OCI-LY3 (cell line): Measurements from ENCODE around the gene NUP210L.
A peak's percentile ranks its signal among the peaks of the same experiment; 100 is the strongest.

Experiments used
- H2AFZ ChIP-seq: fragments of 200-600, 300-600 bp; shearing (Covaris generic); 2 replicates; pipeline ENCODE4 v1.6.0; 2014; ENCODE audit warnings: antibody characterized with exemption, low read depth, low read length
- H3K27ac ChIP-seq: fragments of 200-600, 300-600 bp; sonication (generic); 2 replicates; pipeline ENCODE4 v1.5.1; 2014; ENCODE audit warnings: mild to moderate bottlenecking, low read length, moderate library complexity, mixed read lengths
- H3K27me3 ChIP-seq: fragments of 200-600, 300-600 bp; sonication (generic); 2 replicates; pipeline ENCODE4 v1.6.1; 2014; ENCODE audit warnings: low read depth, low read length, mixed read lengths
- H3K36me3 ChIP-seq: fragments of 200-600, 300-600 bp; sonication (generic); replicated peaks from 2 replicates; pipeline ENCODE3; 2014; ENCODE audit warnings: low read depth, low read length, mixed read lengths
- H3K4me1 ChIP-seq: fragments of 300-600, 200-600 bp; sonication (generic); 2 replicates; pipeline ENCODE4 v1.6.1; 2014; ENCODE audit warnings: low read length, mixed read lengths
- H3K4me2 ChIP-seq: fragments of 200-600, 300-600 bp; sonication (generic); 2 replicates; pipeline ENCODE4 v1.6.1; 2014; ENCODE audit warnings: low read length, mixed read lengths
- H3K4me3 ChIP-seq: fragments of 300-600, 200-600 bp; sonication (generic); 2 replicates; pipeline ENCODE4 v1.5.1; 2014; ENCODE audit warnings: antibody characterized with exemption, mild to moderate bottlenecking, low read length, moderate library complexity
- H3K79me2 ChIP-seq: fragments of 300-600, 200-600 bp; shearing (Covaris generic); 2 replicates; pipeline ENCODE4 v1.6.1; 2014; ENCODE audit warnings: mild to moderate bottlenecking, low read length, mixed read lengths
- H3K9ac ChIP-seq: fragments of 300-600, 200-600 bp; shearing (Covaris generic); 2 replicates; pipeline ENCODE4 v1.6.0; 2014; ENCODE audit warnings: mild to moderate bottlenecking, low read length, moderate library complexity
- H3K9me3 ChIP-seq: fragments of 200-600, 300-600 bp; shearing (Covaris generic); 2 replicates; pipeline ENCODE4 v1.6.1; 2014; ENCODE audit warnings: low read length, mixed read lengths; ENCODE audit not compliant: insufficient read depth
- H4K20me1 ChIP-seq: fragments of 200-600, 300-600 bp; sonication (generic); 2 replicates; pipeline ENCODE4 v1.6.1; 2016; ENCODE audit warnings: low read length, mixed read lengths; ENCODE audit not compliant: insufficient read depth
- EZH2phosphoT487 ChIP-seq: fragments of 200-600 bp; shearing (Covaris generic); IDR thresholded peaks from 2 replicates; pipeline ENCODE4 v1.6.1; 2018; ENCODE audit warnings: antibody characterized with exemption, mixed run types, low read depth
- TF ChIP-seq, protein P1 (sequence below): fragments of 200-600, 300-600 bp; sonication (generic); IDR thresholded peaks from 2 replicates; pipeline ENCODE4 v1.5.1; 2014; ENCODE audit warnings: antibody characterized with exemption, low read length, low read depth

The NUP210L gene

DNA sequence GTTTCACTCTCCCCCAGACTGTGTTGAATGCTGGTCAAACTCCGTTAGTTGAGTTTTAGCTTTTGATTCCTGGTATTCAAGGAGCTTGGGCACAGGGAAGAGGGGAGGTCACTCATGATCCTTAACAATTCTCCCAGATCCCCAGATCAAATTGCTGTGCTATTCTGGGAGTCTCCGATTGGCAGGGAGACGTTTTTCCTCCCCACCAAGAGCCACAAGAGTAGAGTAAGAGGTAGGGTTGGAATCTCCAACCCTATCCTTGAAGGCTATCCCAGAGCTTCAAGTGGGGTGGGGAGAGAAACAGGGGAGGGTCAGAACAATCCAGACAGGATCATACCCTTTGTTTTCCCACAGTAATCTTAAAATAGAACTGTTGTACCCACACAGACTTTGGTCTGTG lies 37.6 kb upstream of the NUP210L start:
- H3K9ac ChIP-seq: no peak overlapping the region
- H3K27ac ChIP-seq: no peak overlapping the region
- no peak for TF ChIP-seq EZH2phosphoT487
- TF ChIP-seq, protein P1, sequence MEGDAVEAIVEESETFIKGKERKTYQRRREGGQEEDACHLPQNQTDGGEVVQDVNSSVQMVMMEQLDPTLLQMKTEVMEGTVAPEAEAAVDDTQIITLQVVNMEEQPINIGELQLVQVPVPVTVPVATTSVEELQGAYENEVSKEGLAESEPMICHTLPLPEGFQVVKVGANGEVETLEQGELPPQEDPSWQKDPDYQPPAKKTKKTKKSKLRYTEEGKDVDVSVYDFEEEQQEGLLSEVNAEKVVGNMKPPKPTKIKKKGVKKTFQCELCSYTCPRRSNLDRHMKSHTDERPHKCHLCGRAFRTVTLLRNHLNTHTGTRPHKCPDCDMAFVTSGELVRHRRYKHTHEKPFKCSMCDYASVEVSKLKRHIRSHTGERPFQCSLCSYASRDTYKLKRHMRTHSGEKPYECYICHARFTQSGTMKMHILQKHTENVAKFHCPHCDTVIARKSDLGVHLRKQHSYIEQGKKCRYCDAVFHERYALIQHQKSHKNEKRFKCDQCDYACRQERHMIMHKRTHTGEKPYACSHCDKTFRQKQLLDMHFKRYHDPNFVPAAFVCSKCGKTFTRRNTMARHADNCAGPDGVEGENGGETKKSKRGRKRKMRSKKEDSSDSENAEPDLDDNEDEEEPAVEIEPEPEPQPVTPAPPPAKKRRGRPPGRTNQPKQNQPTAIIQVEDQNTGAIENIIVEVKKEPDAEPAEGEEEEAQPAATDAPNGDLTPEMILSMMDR: no peak
- peaks cover 52% of the 10 kb centered on the region for H3K27me3 ChIP-seq
- no peaks in the 10 kb centered on the region for H3K9me3 ChIP-seq
- H3K79me2 ChIP-seq: no peaks in the 10 kb centered on the region
- H3K36me3 ChIP-seq: no peaks in the 10 kb centered on the region
- H2AFZ ChIP-seq: no peak overlapping the region
- peaks cover 10% of the 10 kb centered on the region; the same call in 1 of the 2 replicates for H3K4me1 ChIP-seq
- H3K4me2 ChIP-seq: no peak overlapping the region
- H3K4me3 ChIP-seq: no peak overlapping the region
- no peaks in the 10 kb centered on the region for H4K20me1 ChIP-seq

DNA sequence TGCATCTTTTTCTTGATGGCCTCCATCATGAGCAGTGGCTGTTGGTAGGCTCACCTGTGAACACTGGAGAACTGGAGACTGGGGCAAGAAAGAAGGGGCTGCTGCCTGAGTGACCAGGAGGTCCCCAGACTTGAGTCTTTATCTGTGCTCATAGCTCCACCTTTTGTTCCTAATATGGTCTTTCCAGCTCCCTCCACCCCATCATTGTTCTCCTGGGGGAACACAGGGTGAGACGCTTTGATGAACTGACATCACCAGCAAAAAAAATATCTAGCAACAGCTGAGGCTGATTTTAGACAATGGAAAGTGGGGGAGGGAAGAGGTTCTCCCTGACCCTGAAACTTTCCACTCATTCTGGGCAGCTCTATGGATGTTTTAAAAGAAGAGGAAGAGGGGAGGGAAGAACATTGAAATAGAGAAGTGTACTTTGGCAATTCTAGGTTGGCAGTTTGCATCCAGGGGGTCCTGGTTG lies 37.2 kb upstream of the NUP210L start, which contains the start of gene TPM3:
Gene TPM3 (minus strand): TSS at position 111 of the 472 bp plus-strand sequence. CDS start 82 bp downstream, at position 29.
- Histone ChIP-seq H3K4me3 (no peak within 1 kb of the TSS), H3K79me2 (no peaks in the 10 kb centered on the region), H3K9me3 (no peaks in the 10 kb centered on the region), H3K4me1 (peaks cover 10% of the 10 kb centered on the region; the same call in 1 of the 2 replicates), H3K27ac (no peak within 1 kb of the TSS), H3K27me3 (peaks cover 57% of the 10 kb centered on the region), H2AFZ (0 out of 2 replicates have a peak within 1 kb of the TSS, but pooled peaks have one; percentile 22), H4K20me1 (no peaks in the 10 kb centered on the region), H3K36me3 (no peaks in the 10 kb centered on the region), H3K9ac (no peak within 1 kb of the TSS), H3K4me2 (no peak within 1 kb of the TSS)
- TF ChIP-seq EZH2phosphoT487: no peak
- TF ChIP-seq, protein P1: no peak

DNA sequence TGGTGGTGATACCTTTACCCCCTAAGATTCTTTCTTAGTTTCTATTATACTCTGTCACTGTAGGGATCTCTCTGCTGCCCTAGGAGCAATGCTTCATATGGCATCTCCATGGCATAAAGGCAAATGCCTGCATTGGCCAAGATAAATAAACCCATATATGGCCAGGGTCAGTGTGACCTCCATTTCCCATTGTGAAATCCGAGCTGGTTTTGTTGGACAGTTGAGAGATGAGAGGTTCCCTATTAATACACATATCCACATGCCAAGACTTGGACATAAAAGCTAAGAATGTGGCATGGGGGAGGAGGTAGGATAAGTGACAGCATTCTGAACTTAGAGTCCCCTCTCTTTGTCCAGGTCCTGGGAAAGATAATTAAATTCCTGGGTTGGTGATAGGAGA lies 35.7 kb upstream of the NUP210L start:
- Histone ChIP-seq H3K4me3 (no peak overlapping the region), H3K79me2 (no peaks in the 10 kb centered on the region), H3K9me3 (no peaks in the 10 kb centered on the region), H3K9ac (no peak overlapping the region), H3K27me3 (peaks cover 65% of the 10 kb centered on the region), H4K20me1 (no peaks in the 10 kb centered on the region), H3K4me1 (peaks cover 10% of the 10 kb centered on the region; the same call in 1 of the 2 replicates), H2AFZ (no peak overlapping the region), H3K36me3 (no peaks in the 10 kb centered on the region), H3K27ac (no peak overlapping the region), H3K4me2 (no peak overlapping the region)
- no peak for TF ChIP-seq EZH2phosphoT487
- TF ChIP-seq, protein P1: no peak

DNA sequence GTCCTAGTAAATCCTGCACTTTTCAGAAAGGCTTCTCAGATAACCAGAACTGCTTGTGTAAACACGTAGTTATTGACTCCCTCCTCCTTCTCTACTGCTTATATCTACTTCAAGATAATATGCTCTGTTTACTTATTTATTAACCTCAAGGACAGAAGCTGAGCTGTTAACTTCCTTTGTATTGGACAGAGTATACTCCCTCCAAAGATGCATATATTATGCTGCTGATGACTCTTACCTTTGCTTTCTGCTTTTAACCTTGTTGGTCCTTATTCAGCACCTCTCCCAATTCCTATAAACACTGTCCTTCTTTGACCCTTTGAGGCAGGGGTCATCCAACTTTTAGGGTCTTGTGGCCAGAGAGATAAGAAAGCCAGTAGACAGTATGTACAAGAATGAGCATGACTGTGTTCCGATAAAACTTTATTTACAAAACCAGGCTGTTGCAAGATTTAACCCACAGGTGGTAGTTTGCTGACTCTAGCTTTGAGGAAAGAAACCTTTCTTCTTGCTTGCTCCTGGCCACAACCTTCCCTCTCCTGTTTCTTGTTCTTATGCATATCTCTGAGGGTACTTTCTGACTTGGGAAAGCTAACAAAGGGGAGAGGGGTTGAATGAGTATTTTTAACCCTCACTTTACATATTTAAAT lies 32.1 kb upstream of the NUP210L start:
- Histone ChIP-seq H3K36me3 (no peaks in the 10 kb centered on the region), H2AFZ (no peak overlapping the region), H3K27ac (no peak overlapping the region), H3K27me3 (peaks cover 33% of the 10 kb centered on the region), H3K4me2 (no peak overlapping the region), H4K20me1 (peaks cover 1% of the 10 kb centered on the region; the same call in 1 of the 2 replicates), H3K79me2 (peaks cover 10% of the 10 kb centered on the region), H3K4me3 (no peak overlapping the region), H3K4me1 (no peaks in the 10 kb centered on the region), H3K9me3 (no peaks in the 10 kb centered on the region), H3K9ac (no peak overlapping the region)
- TF ChIP-seq EZH2phosphoT487: no peak
- TF ChIP-seq, protein P1: no peak
